ENCODE results near the gene IKZF1. TPM values are rescaled to one million over a fixed set of nuclear protein-coding genes. Genes with fewer than 3 reads are reported as not detected.

Gene IKZF1
- total RNA-seq, 2 donors from 2014 or later: 24.4 to 57.8 TPM

DNA sequence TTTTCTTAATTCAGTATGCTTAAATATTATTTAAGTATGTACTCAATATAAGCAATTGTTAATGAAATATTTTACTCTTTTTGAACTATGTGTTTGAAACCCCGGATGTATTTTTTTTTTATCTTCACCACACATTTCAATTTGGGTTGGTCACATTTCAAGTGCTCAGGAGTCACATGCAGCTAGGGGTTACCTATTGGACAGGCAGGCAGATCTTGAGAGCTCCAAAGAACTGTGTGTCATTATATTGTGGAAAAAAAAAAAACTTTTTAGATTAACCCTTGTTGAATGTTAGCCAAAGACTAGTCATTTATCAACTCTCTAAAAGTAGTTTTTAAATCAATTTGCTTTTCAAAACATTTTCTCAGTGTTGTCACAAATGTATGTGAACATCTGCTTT is 37.2 kb downstream of the IKZF1 start:
- H3K4me1 ChIP-seq (ENCODE audit: control insufficient read depth in 1 of 2, low read depth in 2 of 2): no peaks in the 10 kb centered on the region
- DNase-seq (ENCODE audit: low spot score) (no peak), ATAC-seq (ENCODE audit: insufficient number of reproducible peaks, low FRiP score, low read depth) (no peak)
- H3K9me3 ChIP-seq: no peaks in the 10 kb centered on the region
- H3K4me3 ChIP-seq: no peak overlapping the region
- TF ChIP-seq CTCF (IDR thresholded peaks at IDR 0.05): no peak
- H3K36me3 ChIP-seq: no peaks in the 10 kb centered on the region
- no peak overlapping the region for H3K27ac ChIP-seq
- H3K27me3 ChIP-seq (replicated peaks; ENCODE audit: insufficient read depth): no peaks in the 10 kb centered on the region

DNA sequence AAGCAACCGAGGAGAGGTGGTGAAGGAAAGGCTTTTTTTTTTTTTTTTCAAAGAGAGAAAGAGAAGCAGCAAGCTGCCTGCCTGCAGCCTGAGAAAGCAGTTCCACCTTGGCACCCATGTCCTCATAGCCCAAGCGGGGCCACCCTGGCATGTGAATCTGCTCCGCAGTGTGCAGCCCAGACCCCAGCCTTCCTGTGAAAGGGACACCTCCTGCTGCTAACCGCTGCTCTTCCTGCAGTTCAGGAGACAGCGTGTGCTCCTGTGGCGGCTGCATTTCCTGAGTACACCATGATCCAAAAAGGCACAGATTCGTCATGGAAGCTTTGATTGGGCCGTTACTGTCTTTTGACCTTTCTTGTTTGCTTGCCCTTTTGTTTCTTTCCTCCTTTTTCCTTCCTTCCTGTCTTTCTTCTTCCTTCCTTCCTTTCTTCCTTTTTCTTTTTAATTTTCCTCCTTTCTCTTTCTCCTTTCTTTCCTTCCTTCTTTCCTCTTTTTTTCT is 38.1 kb downstream of the IKZF1 start:
- ATAC-seq (ENCODE audit: insufficient number of reproducible peaks, low FRiP score, low read depth): no peak
- H3K36me3 ChIP-seq: no peaks in the 10 kb centered on the region
- no peak for DNase-seq (ENCODE audit: low spot score)

DNA sequence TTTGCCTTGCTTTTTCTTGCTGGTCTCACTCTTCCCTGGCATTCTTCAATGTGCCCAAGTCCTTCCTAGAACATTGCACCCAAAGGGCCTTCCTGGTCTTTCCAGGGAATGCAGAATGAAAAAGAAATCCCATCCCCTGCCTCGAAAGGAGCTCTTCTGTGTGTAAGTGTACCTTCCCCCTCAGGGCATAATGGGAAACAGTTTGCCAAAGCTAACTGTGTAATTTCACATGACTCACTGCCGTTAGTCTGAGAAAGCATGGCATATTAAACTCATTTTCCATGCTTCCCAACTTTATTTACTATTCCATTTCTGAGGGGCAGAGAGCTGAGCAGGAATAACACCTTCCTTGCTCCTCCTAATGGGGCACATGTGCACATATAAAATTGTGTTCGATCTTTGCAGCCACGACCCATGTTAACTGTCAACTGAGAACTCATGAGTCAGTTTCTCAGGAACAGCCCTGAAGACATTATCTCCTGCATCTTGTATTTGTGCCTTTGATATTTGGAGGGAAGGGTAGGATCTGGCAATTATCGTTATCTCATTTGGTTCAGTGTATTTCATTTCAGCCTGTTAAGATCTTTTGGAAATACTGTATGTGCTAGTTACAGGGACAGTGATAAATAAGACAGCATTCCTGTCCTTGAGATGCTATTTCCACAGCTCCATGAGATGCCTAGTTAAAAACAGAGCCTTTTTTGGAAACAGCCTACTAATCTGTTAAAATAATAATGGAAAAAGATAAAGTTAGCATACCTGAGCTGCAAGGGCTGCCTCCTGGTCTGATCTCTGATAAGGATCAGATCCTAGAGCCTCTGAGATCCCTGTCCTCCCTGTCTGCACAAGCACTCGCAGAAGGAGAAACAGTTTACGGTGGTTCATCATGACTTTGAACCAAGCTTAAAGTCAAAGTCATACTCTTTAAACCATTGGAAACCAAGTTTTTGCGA is 42.3 kb downstream of the IKZF1 start:
- no peak overlapping the region for H3K4me3 ChIP-seq
- H3K9me3 ChIP-seq: no peaks in the 10 kb centered on the region
- no peaks in the 10 kb centered on the region for H3K4me1 ChIP-seq (ENCODE audit: control insufficient read depth in 1 of 2, low read depth in 2 of 2)
- TF ChIP-seq CTCF (IDR thresholded peaks at IDR 0.05): no peak
- H3K27ac ChIP-seq: no peak overlapping the region
- no peaks in the 10 kb centered on the region for H3K36me3 ChIP-seq
- no peaks in the 10 kb centered on the region for H3K27me3 ChIP-seq (replicated peaks; ENCODE audit: insufficient read depth)
- no peak for DNase-seq (ENCODE audit: low spot score)
- no peak for ATAC-seq (ENCODE audit: insufficient number of reproducible peaks, low FRiP score, low read depth)

More for the DNA sequence above, 38.1 kb downstream of the IKZF1 start:
- no peak overlapping the region for H3K4me3 ChIP-seq
- no peak overlapping the region for H3K27ac ChIP-seq
- H3K4me1 ChIP-seq (ENCODE audit: control insufficient read depth in 1 of 2, low read depth in 2 of 2): no peaks in the 10 kb centered on the region
- H3K9me3 ChIP-seq: no peaks in the 10 kb centered on the region
- H3K27me3 ChIP-seq (replicated peaks; ENCODE audit: insufficient read depth): no peaks in the 10 kb centered on the region
- no peak for TF ChIP-seq CTCF (IDR thresholded peaks at IDR 0.05)

DNA sequence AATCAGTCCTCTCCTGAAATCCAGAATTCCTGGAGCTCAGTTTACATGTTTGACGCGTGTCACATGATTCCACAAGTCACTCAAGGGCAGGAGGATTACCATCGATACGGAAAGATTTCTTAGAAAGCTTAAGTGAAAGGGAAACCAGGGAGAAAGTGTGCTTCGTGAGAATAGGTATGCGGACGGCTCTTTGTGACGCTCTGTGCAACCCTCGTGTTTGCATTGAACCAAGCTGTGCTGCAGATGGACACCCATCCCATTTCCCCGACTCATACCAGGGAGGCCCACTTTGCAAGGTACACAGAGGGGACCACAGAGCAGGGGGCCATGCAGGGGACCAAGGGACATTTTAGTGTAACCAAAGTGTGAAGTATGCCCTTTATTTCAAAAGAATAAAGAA is 43.2 kb downstream of the IKZF1 start:
- Histone ChIP-seq H3K4me3 (no peak overlapping the region), H3K4me1 (ENCODE audit: control insufficient read depth in 1 of 2, low read depth in 2 of 2) (no peaks in the 10 kb centered on the region), H3K27me3 (replicated peaks; ENCODE audit: insufficient read depth) (no peaks in the 10 kb centered on the region), H3K27ac (no peak overlapping the region), H3K36me3 (no peaks in the 10 kb centered on the region), H3K9me3 (no peaks in the 10 kb centered on the region)
- DNase-seq (ENCODE audit: low spot score) (no peak), ATAC-seq (ENCODE audit: insufficient number of reproducible peaks, low FRiP score, low read depth) (no peak)
- no peak for TF ChIP-seq CTCF (IDR thresholded peaks at IDR 0.05)

DNA sequence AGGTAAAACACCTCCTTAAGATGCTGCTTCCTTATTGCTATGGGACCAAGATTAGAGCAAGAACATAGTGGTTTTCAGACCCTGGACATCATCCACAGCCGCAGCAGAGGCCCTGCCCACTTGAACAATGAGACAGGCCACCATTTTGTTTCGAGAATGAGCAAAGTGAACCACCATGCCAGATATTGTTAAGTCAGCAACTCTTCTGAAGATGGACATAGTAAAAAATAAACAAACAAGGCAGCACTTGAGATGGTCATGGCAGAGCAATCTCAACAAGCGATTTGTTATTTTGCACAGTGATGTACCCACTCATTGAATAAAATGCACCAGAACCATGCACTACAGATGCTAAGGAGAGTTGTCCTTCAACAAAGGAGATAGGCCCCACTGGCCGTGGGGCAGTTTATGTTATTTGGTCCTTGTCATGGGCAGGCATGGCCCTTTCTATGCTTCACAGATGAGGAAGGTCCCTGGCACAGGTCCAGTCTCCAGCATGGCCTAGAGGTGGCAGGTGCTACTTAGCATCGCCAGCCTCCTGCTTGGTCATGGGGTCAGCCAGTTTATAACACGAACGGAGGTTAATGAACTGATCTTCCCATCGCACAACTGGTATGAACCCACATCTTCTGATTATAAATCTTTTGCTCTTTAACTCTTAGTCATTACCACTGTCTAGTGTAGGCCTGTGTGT is 44.1 kb downstream of the IKZF1 start:
- DNase-seq (ENCODE audit: low spot score): no peak
- no peaks in the 10 kb centered on the region for H3K9me3 ChIP-seq
- no peak for TF ChIP-seq CTCF (IDR thresholded peaks at IDR 0.05)
- ATAC-seq (ENCODE audit: insufficient number of reproducible peaks, low FRiP score, low read depth): no peak
- H3K27me3 ChIP-seq (replicated peaks; ENCODE audit: insufficient read depth): no peaks in the 10 kb centered on the region
- no peak overlapping the region for H3K27ac ChIP-seq
- H3K36me3 ChIP-seq: no peaks in the 10 kb centered on the region
- no peak overlapping the region for H3K4me3 ChIP-seq
- no peaks in the 10 kb centered on the region for H3K4me1 ChIP-seq (ENCODE audit: control insufficient read depth in 1 of 2, low read depth in 2 of 2)
